Activated naive CD8-positive, alpha-beta T cell (primary cell): Measurements from ENCODE around the gene TESK2.
A peak's percentile ranks its signal among the peaks of the same experiment; 100 is the strongest.

ENCODE experiments used
- H3K27ac Mint-ChIP-seq: one replicate; pipeline ENCODE4 v1.8.0; 2021; ENCODE audit warnings: mixed read lengths
- H3K27me3 Mint-ChIP-seq: one replicate; pipeline ENCODE4 v1.8.0; 2021; ENCODE audit warnings: mixed read lengths
- H3K36me3 Mint-ChIP-seq: one replicate; pipeline ENCODE4 v1.8.0; 2021; ENCODE audit warnings: mixed read lengths
- H3K4me1 Mint-ChIP-seq: one replicate; pipeline ENCODE4 v1.8.0; 2021; ENCODE audit warnings: low read depth, mixed read lengths
- H3K4me3 Mint-ChIP-seq: one replicate; pipeline ENCODE4 v1.8.0; 2021; ENCODE audit warnings: mild to moderate bottlenecking, mixed read lengths
- H3K9me3 Mint-ChIP-seq: one replicate; pipeline ENCODE4 v1.8.0; 2021; ENCODE audit warnings: low read depth, mixed read lengths

The TESK2 gene

GRCh38 chr1:45465277-45465676 lies 25.7 kb downstream of the TESK2 start:
- H3K4me1 Mint-ChIP-seq, result no peaks in the 10 kb centered on the region
- H3K4me3 Mint-ChIP-seq, result no peak overlapping the region
- H3K9me3 Mint-ChIP-seq, result no peaks in the 10 kb centered on the region
- H3K27me3 Mint-ChIP-seq, result no peaks in the 10 kb centered on the region
- no peak overlapping the region for H3K27ac Mint-ChIP-seq
- H3K36me3 Mint-ChIP-seq, result no peaks in the 10 kb centered on the region

- no peaks in the 10 kb centered on the region for H3K4me1 Mint-ChIP-seq
- peak overlapping the region; percentile 36 for H3K27ac Mint-ChIP-seq
- no peaks in the 10 kb centered on the region for H3K9me3 Mint-ChIP-seq
- no peak overlapping the region for H3K4me3 Mint-ChIP-seq
- H3K27me3 Mint-ChIP-seq, result no peaks in the 10 kb centered on the region
- H3K36me3 Mint-ChIP-seq, result peaks cover 2% of the 10 kb centered on the region
Observed at GRCh38 chr1:45458894-45459293, 32.1 kb downstream of the TESK2 start.

DNA sequence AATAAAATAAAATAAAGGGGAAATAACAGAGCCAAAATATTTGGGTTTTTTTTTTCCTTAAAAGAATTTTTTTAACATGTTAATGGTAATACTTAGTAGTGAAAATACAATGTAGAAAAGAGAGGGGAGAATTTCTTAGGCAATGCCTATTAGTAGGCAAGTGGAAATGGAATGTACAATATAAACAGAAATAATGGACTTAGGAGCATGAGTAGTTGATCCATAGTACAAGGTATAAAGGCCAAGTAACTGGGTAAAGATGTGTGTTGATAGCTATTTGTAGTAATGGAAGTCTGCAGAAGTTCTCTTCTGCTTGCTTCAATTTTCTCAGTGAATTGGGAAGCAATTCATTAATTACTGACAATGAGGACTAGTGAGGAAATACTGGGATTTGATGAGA lies 34.4 kb downstream of the TESK2 start:
- peaks cover 6% of the 10 kb centered on the region for H3K36me3 Mint-ChIP-seq
- H3K4me1 Mint-ChIP-seq, result no peaks in the 10 kb centered on the region
- no peak overlapping the region for H3K4me3 Mint-ChIP-seq
- H3K9me3 Mint-ChIP-seq, result no peaks in the 10 kb centered on the region
- H3K27ac Mint-ChIP-seq, result no peak overlapping the region
- H3K27me3 Mint-ChIP-seq, result no peaks in the 10 kb centered on the region

- Mint-ChIP-seq H3K27me3 (no peaks in the 10 kb centered on the region), H3K9me3 (no peaks in the 10 kb centered on the region), H3K27ac (no peak overlapping the region), H3K4me1 (no peaks in the 10 kb centered on the region), H3K36me3 (peaks cover 9% of the 10 kb centered on the region), H3K4me3 (no peak overlapping the region)
Observed at GRCh38 chr1:45455162-45455561, 35.8 kb downstream of the TESK2 start.

GRCh38 chr1:45454464-45454863 lies 36.5 kb downstream of the TESK2 start:
- H3K27me3 Mint-ChIP-seq, result no peaks in the 10 kb centered on the region
- no peak overlapping the region for H3K4me3 Mint-ChIP-seq
- H3K27ac Mint-ChIP-seq, result no peak overlapping the region
- no peaks in the 10 kb centered on the region for H3K4me1 Mint-ChIP-seq
- H3K9me3 Mint-ChIP-seq, result no peaks in the 10 kb centered on the region
- peaks cover 9% of the 10 kb centered on the region for H3K36me3 Mint-ChIP-seq

DNA sequence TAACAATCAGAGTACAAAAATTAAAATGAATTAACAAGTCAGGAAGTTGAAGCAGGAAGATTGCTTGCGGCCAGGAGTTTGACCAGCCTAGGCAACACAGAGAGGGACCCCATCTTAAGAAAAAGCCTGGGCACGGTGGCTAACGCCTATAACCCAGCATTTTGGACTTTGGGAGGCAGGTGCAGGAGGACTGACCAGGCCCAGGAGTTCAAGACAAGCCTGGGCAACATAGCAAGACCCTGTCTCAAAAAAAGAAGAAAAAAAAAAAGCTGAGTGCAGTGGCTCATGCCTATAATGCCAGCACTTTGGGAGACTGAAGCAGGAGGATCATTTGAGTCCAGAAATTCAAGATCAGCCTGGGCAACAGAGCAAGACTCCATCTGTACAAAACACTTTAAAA lies 38.5 kb downstream of the TESK2 start:
- H3K27me3 Mint-ChIP-seq, result no peaks in the 10 kb centered on the region
- H3K9me3 Mint-ChIP-seq, result no peaks in the 10 kb centered on the region
- H3K27ac Mint-ChIP-seq, result no peak overlapping the region
- H3K36me3 Mint-ChIP-seq, result peaks cover 13% of the 10 kb centered on the region
- H3K4me1 Mint-ChIP-seq, result no peaks in the 10 kb centered on the region
- no peak overlapping the region for H3K4me3 Mint-ChIP-seq

DNA sequence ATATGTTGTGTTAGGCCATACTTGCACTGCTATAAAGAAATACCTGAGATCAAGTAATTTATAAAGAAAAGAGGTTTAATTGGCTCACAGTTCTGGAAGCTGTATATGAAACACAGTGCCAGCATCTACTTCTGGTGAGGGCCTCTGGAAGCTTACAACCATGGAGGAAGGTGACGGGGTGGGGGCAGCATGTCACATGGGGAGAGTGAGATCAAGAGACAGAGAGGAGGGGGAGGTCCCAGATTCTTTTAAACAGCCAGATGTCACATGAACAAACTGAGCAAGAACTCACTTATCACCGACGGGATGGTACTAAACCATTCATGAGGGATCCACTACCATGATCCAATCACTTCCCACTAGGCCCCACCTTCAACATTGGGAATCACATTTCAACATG lies 42.6 kb downstream of the TESK2 start:
- Mint-ChIP-seq H3K9me3 (no peaks in the 10 kb centered on the region), H3K4me3 (no peak overlapping the region), H3K27ac (no peak overlapping the region), H3K4me1 (no peaks in the 10 kb centered on the region), H3K36me3 (peaks cover 13% of the 10 kb centered on the region), H3K27me3 (no peaks in the 10 kb centered on the region)

- Mint-ChIP-seq H3K4me1 (no peaks in the 10 kb centered on the region), H3K27me3 (no peaks in the 10 kb centered on the region), H3K4me3 (no peak overlapping the region), H3K9me3 (no peaks in the 10 kb centered on the region), H3K36me3 (peaks cover 11% of the 10 kb centered on the region), H3K27ac (no peak overlapping the region)
Observed at GRCh38 chr1:45446950-45447672, 43.9 kb downstream of the TESK2 start.

DNA sequence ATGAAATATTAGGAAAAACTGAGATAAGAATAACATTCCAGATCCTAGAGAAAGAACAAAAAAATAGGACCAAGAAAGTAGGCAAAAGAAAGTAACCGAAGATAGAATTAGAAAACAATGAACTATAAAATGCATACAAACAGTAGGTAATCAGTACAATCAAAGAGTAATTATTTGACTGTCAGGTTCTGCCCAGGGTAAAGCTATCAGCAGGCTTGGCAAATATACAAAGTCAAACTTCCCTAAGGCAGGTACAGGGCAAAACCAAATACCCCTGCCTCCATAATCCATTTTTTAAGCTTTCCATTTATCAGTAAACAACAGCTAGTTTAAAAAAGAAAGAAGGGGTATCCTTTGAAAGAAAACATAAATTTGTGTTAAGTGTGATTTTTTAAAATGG lies 44.4 kb downstream of the TESK2 start:
- Mint-ChIP-seq H3K9me3 (no peaks in the 10 kb centered on the region), H3K4me3 (no peak overlapping the region), H3K27me3 (no peaks in the 10 kb centered on the region), H3K27ac (no peak overlapping the region), H3K36me3 (peaks cover 10% of the 10 kb centered on the region), H3K4me1 (no peaks in the 10 kb centered on the region)

- Mint-ChIP-seq H3K4me3 (no peak overlapping the region), H3K27ac (no peak overlapping the region), H3K36me3 (peaks cover 6% of the 10 kb centered on the region), H3K27me3 (no peaks in the 10 kb centered on the region), H3K4me1 (no peaks in the 10 kb centered on the region), H3K9me3 (no peaks in the 10 kb centered on the region)
Observed at GRCh38 chr1:45444609-45445131, 46.3 kb downstream of the TESK2 start.

GRCh38 chr1:45443580-45444446 lies 47.1 kb downstream of the TESK2 start:
- no peak overlapping the region for H3K4me3 Mint-ChIP-seq

DNA sequence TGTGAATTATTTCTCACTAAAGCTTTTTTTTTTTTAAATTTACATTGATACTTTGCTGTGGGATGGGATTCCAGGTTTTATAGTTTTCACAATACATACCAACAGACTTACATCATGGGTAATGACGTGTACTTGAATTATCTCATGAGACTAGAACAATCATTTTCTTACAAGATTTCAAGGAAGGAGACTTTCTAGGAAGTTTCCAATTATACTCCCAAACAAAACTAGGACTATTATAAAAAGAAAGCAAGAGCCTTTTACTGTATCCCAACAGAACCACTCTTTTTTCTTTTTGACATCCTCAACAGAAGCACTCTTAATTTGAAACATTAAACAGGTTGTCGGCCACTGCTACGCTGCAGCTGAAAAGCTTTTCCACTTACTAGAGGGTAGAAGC lies 48.7 kb downstream of the TESK2 start:
- Mint-ChIP-seq H3K4me3 (no peak overlapping the region), H3K27ac (no peak overlapping the region), H3K9me3 (no peaks in the 10 kb centered on the region), H3K4me1 (no peaks in the 10 kb centered on the region), H3K36me3 (peaks cover 4% of the 10 kb centered on the region), H3K27me3 (no peaks in the 10 kb centered on the region)

More at GRCh38 chr1:45443580-45444446, 47.1 kb downstream of the TESK2 start:
- Mint-ChIP-seq H3K9me3 (no peaks in the 10 kb centered on the region), H3K4me1 (no peaks in the 10 kb centered on the region), H3K27me3 (no peaks in the 10 kb centered on the region), H3K36me3 (peaks cover 6% of the 10 kb centered on the region), H3K27ac (no peak overlapping the region)

DNA sequence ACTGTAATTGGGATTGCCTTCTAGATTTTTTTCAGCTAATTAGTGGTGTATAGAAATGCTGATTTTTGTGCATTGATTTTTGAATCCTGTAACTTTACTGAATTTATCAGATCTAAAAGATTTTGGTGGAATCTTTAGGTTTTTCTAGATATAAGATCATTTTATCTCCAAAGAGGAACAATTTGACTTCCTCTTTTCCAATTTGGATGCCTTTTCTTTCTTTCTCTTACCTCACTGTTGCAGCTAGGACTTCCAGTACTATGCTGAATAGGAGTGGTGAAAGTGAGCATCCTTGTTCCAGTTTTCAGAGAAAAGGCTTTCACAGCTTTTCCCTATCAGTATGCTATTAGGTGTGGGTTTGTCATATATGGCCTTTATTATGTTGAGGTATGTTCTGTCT lies 53.6 kb downstream of the TESK2 start:
- Mint-ChIP-seq H3K4me3 (no peak overlapping the region), H3K27me3 (no peaks in the 10 kb centered on the region), H3K27ac (no peak overlapping the region), H3K9me3 (no peaks in the 10 kb centered on the region), H3K36me3 (peaks cover 4% of the 10 kb centered on the region), H3K4me1 (no peaks in the 10 kb centered on the region)

- no peak overlapping the region for H3K27ac Mint-ChIP-seq
- H3K27me3 Mint-ChIP-seq, result no peaks in the 10 kb centered on the region
- peaks cover 5% of the 10 kb centered on the region for H3K36me3 Mint-ChIP-seq
- H3K4me3 Mint-ChIP-seq, result no peak overlapping the region
- no peaks in the 10 kb centered on the region for H3K9me3 Mint-ChIP-seq
- no peaks in the 10 kb centered on the region for H3K4me1 Mint-ChIP-seq
Observed at GRCh38 chr1:45430490-45430889, 60.5 kb downstream of the TESK2 start.

DNA sequence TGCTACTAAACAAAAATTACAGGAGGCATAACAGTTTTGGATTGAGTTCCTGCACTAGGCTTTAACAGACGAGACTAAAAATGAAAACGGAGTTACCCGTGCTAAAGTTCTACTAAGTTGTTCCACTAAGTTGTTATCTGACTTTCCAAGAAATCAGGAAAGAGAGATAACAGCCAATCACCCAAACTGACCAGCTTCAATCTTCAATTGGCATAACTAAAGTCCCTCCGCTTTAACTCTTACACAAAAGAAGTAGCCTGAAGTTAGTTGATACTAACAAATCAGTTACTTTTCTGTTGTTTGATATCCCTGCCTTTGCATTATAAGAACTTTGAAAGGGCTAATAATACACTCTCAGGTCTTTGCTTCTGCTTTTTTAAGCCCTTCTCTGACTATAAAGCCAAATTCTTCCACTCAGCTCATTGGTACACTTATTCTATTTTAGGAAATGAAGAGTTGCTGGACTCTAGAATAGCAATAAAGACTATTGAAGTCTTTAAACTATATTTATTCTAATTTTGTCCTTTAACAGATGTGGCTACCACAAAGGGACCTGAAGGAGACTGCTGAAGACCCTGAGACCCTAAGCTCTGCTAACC lies 61.3 kb downstream of the TESK2 start:
- H3K36me3 Mint-ChIP-seq, result peaks cover 5% of the 10 kb centered on the region
- H3K9me3 Mint-ChIP-seq, result no peaks in the 10 kb centered on the region
- H3K4me3 Mint-ChIP-seq, result no peak overlapping the region
- H3K27me3 Mint-ChIP-seq, result no peaks in the 10 kb centered on the region
- no peaks in the 10 kb centered on the region for H3K4me1 Mint-ChIP-seq
- no peak overlapping the region for H3K27ac Mint-ChIP-seq
